ENCODE results near the gene RNF175.

The RNF175 gene

GRCh38 chr4:153741541-153741940 is 18.3 kb downstream of the RNF175 start:
- DNase-seq: no peak

- DNase-seq: no peak
These were observed 23.8 kb downstream of the RNF175 start for GRCh38 chr4:153735906-153736461.

GRCh38 chr4:153733751-153734448 is 25.9 kb downstream of the RNF175 start:
- no peak for DNase-seq

- no peak for DNase-seq
These were observed 28.6 kb downstream of the RNF175 start for GRCh38 chr4:153731239-153731638.

GRCh38 chr4:153729895-153730294 is 29.9 kb downstream of the RNF175 start:
- no peak for DNase-seq

GRCh38 chr4:153728660-153729059 is 31.2 kb downstream of the RNF175 start:
- DNase-seq: no peak

GRCh38 chr4:153728151-153728550 is 31.7 kb downstream of the RNF175 start:
- no peak for DNase-seq

- DNase-seq: no peak
These were observed 34.0 kb downstream of the RNF175 start for GRCh38 chr4:153725831-153726154.

- no peak for DNase-seq
These were observed 34.5 kb downstream of the RNF175 start for GRCh38 chr4:153725136-153725830.

- no peak for DNase-seq
These were observed 35.2 kb downstream of the RNF175 start for GRCh38 chr4:153724606-153725005.

- DNase-seq: no peak
These were observed 37.8 kb downstream of the RNF175 start for GRCh38 chr4:153722036-153722435.

- DNase-seq: no peak
These were observed 45.8 kb downstream of the RNF175 start for GRCh38 chr4:153713866-153714646.

- no peak for DNase-seq
These were observed 49.1 kb downstream of the RNF175 start for GRCh38 chr4:153710681-153711080.

GRCh38 chr4:153706519-153706918 is 53.3 kb downstream of the RNF175 start:
- no peak for DNase-seq

GRCh38 chr4:153705743-153706468 is 53.9 kb downstream of the RNF175 start:
- no peak for DNase-seq

- no peak for DNase-seq
These were observed 55.3 kb downstream of the RNF175 start for GRCh38 chr4:153704522-153704921.

- DNase-seq: no peak
These were observed 74.9 kb downstream of the RNF175 start for GRCh38 chr4:153684971-153685371.

- DNase-seq: peak; percentile 55
These were observed 75.4 kb downstream of the RNF175 start, which contains the start of gene TLR2 for GRCh38 chr4:153684182-153684970. TSS of gene TLR2 (plus strand) at chr4:153684280. CDS start at chr4:153702908, 18,628 bp downstream.

- DNase-seq: no peak
These were observed 76.1 kb downstream of the RNF175 start for GRCh38 chr4:153683763-153684181.

GRCh38 chr4:153679486-153679885 is 80.3 kb downstream of the RNF175 start:
- DNase-seq: no peak

- DNase-seq: no peak
These were observed 82.8 kb downstream of the RNF175 start for GRCh38 chr4:153676984-153677383.

GRCh38 chr4:153676486-153676885 is 83.3 kb downstream of the RNF175 start:
- DNase-seq: no peak
